Stimulated activated CD4-positive, alpha-beta T cell treated with anti-CD3 and anti-CD28 coated beads, TNF-alpha, amount 100 ng/mL, for 24 hours (primary cell): ENCODE measurements around the gene RPL12.

Experiments
- DNase-seq, 3 experiments: peaks; one replicate each; pipeline ENCODE4 v3.0.0-alpha.2; 2020; ENCODE audit warnings: low read depth in 3 of 3

The RPL12 gene

DNA sequence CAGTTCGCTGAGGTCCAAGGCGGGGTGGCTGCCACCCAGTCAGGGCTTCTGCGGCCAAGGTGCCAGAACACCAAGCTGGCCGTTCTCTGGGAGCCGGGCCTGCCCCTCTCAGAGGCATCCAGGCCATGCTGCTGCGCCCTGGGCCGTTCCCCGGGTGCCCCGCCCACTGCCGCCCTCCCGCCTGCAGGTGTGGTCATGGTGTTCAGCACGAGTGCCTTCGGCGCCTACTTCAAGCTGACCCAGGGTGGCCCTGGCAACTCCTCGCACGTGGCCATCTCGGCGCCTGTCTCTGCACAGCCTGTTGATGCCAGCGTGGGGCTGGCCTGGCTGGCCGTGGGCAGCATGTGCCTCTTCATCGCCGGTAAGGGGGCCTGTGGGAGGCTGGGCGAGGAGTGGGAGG, 46.6 kb downstream of the RPL12 start:
- DNase-seq: no peak

DNA sequence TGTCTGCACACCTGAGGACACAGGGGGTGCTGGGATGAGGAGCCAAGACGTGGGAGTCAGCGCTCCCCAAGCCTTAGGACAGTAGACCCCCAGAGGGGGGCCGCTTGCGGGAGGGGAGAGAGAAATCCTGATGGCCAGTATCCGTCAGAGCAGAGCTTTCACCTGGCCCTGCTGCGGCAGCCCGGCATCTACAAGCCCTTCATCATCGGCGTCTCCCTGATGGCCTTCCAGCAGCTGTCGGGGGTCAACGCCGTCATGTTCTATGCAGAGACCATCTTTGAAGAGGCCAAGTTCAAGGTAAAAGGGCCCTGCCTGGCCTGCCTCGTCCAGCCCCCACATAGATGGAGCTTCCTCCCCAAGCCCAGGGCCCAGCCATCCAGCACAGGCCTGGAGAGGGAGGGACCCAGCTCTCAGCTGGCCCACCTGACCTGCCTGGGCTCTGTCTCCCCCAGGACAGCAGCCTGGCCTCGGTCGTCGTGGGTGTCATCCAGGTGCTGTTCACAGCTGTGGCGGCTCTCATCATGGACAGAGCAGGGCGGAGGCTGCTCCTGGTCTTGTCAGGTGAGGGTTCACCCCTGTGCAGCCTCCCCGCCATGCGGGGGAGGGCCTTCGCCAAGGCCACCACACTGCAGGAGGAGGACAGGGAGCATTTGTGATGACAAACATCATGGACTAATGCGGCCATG, 47.6 kb downstream of the RPL12 start:
- DNase-seq: no peak

DNA sequence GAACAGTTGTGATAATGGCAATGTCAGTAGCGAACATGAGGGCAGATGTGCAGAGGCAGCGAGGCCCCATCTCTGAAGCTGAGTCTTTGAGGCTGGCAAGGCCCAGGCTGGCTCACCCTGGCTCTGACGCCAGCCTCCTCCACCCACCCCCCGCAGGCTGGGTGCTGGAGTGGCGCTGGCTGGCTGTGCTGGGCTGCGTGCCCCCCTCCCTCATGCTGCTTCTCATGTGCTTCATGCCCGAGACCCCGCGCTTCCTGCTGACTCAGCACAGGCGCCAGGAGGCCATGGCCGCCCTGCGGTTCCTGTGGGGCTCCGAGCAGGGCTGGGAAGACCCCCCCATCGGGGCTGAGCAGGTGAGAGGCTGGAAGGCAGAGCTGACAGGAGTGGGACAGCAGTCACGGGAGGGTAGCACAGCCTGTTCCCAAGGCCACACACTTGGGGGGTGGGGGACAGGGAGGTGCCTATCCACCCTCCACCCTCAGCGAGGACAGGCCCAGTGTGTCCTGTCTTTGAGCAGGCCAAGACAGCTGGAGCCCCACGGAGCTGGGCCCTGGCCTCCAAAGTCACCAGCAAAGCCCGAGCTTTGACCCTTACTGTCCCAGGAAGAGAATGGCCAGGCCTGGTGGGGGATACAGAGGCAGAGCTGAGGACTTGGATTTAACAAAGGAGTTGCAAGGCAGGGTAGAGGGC, 48.7 kb downstream of the RPL12 start:
- DNase-seq: no peak

DNA sequence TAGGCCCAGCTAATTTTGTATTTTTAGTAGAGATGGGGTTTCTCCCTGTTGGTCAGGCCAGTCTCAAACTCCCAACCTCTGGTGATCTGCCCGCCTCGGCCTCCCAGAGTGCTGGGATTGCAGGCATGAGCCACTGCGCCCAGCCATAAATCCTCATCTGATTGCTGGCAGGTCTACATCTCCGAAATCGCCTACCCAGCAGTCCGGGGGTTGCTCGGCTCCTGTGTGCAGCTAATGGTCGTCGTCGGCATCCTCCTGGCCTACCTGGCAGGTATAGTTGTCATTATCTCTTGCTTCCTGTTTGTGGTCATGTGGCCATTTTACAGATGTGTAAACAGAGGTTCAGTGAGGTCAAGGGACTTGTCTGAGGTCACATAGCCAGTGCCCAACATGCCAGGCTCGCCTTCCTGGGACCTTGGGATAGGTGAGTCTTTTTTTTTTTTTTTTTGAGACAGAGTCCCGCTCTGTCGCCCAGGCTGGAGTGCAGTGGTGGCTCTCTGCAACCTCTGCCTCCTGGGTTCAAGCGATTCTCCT, 51.4 kb downstream of the RPL12 start:
- no peak for DNase-seq

DNA sequence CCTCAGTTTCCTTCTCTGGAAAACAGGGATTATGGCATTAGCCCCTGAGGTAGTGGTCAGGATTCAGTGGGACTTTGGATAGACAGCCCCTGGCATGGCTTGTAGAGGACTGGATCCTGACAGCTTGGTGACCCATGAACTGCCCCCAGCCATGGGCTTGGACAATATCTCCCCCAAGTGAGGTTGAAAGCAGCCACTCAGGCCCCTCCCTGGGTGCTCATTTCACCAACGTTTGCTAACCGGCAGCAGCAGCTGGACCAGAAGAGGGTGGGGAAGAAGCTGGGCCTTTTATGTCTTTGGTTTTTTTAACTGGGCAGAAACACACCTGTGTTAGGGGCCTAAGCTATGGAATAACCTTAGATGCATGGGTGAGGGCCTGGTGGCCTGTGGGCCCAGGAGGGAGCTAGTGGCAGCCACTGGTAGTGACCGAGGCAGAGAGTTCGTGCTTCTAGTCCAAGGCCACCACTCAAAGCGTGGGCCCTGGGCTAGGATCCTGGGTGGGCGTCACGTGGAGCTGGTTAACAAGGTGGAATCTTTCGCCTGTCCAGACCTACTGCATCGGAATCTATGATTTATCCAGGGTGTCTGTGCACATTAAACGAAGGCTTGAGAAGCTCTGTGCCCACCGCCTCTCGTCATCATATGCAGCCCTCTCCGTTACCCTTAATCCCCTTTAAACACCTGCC, 52.3 kb downstream of the RPL12 start:
- no peak for DNase-seq

DNA sequence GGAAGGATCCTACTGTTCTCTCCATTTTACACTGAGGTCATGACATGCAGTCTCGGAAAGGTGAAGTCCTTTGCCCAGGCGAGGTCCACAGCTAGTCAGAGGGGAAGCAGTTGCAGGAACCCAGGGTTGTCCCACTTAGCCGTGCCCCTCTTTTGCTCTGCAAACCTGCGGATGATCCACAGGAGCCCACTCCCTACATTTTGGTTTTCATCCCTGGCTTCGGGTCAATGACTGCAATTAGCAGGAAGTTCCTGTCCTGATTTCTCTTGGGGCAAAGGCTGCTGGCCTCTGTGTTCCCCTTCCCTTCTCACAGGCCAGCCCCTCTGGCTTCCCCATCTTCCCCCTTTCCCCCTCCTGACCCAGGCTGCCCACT, 52.9 kb downstream of the RPL12 start:
- no peak for DNase-seq
